CD4-positive, alpha-beta T cell treated with Interleukin-15 for 4 hours (primary cell): Measurements from ENCODE around the gene ATP6V1F.
"Not testable (repeated sequence)": the region's sequence is repeated elsewhere in the genome, so short reads cannot be mapped to it uniquely, and the experiment has no call there.

Source experiments
- DNase-seq: peaks from one replicate; pipeline ENCODE4 v3.0.0-alpha.2; 2020; ENCODE audit warnings: low spot score

ATP6V1F gene

DNA sequence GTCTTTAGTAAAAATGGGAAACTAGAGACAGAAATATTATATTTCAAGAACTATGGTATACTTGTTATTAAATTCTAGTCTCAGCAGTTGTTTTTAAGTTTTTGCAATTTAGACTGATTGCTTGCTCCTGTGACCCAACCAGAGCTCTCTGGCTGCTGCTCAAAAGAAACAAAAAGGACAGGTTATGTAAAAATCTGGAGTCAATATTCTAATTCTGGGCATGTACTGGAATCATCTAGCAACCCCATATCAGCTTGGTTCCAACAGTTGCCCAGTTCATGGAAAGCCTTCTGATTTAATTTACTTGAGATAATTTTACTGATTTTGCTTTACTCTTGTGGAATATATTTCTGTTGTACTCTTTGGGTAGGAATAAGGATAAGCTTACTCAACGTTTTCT, 37.6 kb downstream of the ATP6V1F start:
- no peak for DNase-seq

- no peak for DNase-seq
Observed at GRCh38 chr7:128902761-128903585, 40.3 kb downstream of the ATP6V1F start.

DNA sequence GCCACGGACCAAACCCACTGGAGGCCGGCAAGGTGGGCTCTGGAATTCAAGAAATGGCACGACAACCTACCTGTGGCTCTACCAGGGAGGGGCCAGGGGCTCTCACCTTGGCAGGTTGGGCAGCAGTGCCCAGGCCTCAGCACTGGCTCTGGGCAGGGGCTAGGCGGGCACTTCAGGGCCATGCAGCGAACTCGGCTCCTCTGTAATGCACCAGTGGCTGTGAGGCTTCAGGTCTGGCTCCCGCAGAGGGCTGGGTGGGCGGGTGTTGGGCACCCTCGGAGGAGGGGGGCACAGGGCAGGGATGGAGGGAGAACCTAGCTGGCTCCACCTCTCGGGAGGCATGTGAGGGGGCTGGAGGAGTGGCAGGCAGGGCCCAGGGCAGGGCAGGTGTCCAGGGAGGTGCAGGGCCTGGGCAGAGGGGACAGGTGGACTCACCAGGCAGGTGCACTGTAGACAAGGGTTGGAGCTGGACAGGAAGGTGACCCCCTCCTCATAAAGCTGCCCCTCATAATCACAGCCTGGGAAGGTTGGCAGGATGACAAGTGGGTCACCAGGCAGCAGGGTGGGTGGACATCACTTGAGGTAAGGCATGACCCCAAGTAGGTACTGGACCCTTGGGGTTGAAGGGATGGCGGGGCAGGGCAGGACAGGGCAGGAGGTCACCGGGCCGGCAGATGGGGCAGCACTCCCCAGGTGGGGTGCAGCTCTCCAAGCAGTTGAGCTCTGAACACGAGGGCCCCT, 41.1 kb downstream of the ATP6V1F start:
- no peak for DNase-seq

- DNase-seq = peak; percentile 65
Observed at GRCh38 chr7:128904381-128905197, 41.9 kb downstream of the ATP6V1F start.

- no peak for DNase-seq
Observed at GRCh38 chr7:128906001-128906765, 43.5 kb downstream of the ATP6V1F start.

DNA sequence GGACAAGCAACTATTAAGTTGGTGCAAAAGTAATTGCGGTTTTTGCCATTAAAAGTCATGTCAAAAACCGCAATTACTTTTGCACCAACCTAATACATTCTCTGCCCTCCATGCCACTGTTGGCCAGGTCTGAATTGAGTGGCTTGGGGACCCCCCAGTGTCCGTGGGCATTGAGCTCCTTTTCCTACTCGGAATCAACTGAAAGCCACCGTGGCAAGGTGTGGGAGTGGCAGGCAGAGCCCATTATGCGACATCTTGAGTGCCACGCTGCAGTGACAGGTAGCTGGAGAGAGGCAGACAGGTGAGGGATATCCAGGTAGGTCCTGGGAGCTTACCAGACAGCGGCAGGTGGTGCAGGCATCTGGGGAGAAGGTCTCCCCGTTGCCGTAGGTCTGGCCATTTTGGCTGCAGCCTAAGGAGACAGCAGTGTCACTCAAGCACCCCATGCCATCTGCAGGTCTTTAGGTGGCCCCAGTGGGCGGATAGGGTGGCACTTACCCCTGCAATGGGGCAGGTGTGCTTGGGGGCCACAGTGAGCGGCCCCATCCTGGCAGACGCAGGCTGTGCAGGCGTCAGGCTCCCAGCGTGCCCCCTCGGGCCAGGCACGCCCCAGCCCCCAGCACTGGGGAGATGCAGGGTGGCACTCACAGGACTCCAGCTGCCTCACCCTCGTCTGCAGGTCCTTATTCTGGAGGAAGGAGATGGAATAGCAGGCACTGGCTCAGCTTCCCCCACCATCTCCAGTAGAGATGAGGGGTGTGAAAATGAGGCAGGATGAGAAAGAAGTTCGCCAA, 44.3 kb downstream of the ATP6V1F start:
- DNase-seq = no peak

GRCh38 chr7:128908750-128909624, 46.3 kb downstream of the ATP6V1F start:
- DNase-seq = no peak

DNA sequence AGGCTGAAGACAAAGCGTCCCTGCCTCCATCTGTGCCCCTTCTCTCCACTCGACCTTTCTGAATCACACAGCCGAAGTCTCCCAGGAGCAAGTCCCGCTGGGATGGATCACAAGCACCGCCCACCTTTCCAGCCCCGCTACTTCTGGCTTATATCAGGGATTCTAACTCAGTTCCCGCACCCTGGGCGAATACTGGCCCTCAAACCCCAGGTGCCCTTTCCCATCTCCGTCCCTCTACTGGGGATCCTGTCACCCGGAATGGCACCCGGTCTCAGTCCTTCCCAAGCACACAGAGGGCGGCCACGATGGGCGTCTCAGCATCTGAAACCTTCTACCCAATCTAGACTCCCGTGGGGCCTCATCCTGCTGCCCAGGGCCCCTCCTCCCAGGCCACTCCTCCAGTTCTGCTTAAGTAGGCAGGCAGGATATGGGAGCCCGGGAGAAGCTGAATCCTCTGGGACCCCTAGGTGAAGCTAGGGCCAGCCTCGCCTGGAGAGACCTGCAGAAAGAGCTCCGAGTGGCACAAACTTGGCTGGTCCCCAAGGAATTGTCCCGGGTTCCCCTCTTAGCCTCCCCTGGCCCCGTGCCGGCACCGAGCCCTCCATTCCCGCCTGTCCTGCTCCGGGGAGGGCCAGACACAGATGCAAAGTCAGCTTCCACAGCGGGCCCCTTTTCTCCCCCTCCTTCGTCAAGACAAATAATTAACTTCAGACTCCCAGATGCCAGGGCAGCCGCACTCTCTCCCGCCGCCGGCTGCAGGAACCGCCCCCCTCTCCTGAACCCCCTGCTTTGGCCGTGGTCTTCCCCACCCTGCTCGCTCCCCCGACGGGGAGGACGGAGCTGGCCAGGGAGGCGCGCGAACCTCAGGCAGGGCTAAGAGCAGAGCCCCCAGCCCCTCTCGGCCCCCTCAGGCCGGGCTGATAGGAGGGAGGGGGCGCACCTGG, 47.2 kb downstream of the ATP6V1F start:
- no peak for DNase-seq

DNA sequence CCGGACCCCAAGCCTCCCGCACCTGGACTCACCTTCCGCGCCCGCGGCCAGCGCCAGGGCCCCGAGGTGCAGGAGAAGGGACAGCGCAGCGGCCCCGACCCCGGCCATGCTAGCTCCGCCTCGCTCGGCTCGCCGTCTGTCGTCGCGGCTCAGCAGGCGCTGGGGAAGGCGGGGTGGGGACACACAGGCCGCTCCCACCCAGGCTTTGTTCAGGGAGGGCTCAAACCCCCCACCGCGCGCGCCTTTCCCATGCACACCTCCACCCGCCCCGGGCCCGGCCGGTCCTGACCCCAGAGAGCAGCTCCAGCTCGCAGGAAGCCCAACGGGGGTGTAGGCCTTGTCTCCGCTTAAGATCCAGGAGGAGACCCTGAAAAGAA, 47.9 kb downstream of the ATP6V1F start, which contains the start of gene KCP:
KCP (minus strand) TSS at position 141 of the 377 bp plus-strand sequence; CDS start at position 108, 33 bp downstream.
- DNase-seq = no peak

DNA sequence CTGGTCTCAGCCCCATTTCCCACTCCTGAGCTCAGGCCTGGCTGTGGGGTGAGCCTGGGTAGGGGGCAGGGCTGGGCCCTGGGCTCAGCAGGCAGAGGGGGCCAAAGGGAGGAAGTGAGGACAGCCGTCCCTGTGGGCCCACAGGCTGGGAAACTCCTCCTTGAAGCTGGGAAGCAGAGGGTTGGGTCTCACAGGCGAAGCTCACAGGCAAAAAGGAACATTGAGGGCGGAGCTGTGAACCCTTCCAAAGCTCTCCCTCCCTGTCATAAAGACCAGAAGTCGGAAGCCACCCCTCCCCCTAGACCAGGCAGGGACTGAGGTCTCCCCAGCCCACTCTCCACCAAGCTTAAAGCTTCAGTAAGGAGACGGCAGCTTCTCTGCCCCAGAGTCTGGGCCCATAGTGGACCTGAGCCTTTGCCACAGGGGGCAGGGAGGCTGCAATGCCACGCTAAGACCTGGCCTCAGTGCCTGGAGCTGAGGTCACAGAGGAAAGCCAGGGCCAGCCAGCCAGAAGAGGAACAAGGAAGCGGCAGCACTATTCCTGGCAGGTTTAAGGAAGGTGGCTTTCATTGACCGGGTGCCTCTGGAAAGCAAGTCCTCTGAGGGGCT, 48.9 kb downstream of the ATP6V1F start:
- DNase-seq = no peak

DNA sequence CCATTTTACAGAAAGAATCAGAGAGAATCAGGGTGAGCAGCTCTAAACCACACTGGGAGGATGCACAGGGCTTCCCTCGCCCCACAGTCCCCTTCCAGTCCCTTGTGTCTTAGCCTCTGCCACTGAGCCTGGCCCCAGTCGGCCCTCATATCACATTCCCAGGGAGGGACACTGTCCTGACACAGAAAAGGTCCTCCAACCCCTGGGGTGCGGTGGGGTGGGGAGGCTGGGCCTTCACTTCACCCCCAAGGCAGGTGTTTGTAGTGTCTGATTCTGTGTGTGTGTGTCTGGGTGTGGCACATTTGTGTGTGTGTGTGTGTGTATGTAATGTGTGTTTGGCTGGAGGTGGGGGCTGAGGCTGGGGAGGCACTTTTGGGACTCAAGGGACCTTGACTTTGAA, 49.6 kb downstream of the ATP6V1F start:
- no peak for DNase-seq

GRCh38 chr7:128912709-128913495, 50.2 kb downstream of the ATP6V1F start:
- DNase-seq = not testable (repeated sequence)

GRCh38 chr7:128913870-128914565, 51.4 kb downstream of the ATP6V1F start:
- no peak for DNase-seq

DNA sequence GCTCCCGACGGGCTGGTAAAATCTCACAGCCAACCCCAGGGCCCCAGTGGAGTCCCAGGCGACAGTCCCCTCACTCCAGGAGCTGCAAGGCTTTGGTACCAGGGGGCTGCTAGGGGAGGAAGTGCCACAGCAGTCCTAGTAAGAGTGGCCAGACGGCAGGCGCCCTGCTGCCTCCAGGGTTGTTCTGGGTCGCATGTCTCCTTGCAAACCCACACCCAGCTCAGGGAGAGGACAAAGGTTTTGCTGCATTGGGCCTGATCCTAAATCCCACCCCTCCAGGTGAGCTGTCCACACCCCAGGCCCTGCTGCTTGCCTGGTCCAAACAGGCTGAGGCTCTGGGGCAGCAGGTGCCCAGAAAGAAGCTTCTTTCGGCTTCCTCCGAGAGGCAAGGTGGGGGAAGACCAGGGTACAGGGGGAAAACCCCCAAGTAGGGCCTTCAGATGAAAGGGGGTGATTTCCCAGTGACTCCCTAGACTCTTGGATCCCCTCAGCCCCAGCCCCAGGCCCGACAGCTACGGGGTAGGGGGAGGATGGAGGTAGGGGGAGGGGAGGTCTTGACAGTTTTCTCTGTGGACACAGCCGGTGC, 52.0 kb downstream of the ATP6V1F start:
- DNase-seq = no peak

DNA sequence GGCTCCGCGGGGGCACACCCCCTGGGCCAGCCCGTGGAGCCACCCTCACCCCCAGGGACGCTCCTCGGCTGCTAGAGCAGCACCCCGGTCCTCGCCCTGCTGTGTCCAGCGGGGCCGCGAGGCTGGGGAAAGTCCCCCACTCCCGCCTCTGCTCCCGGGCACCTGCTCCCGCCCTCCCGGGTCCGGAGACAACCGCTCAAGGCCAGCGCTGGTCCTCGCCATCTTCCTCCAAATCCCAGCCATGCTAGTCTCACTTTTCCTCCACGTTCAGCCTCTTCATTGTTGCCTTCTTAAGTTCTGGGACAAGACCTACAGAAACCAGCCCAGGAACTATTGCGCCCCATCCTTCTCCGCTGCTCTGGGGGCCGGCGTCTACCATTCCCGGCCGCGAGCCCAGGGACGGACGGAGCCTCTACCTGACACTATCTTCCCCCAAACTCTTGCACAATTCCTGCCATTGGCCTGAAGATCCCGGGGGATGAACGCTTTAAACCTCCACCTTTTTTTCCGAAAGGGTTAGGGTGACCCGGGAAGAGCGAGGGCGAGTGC, 52.7 kb downstream of the ATP6V1F start:
- DNase-seq = no peak
